Neural cell (in vitro differentiated cells): ENCODE results near the gene ZCWPW2.

Experiments
- CTCF ChIP-seq: fragments of 450-650 bp; IDR thresholded peaks from 2 replicates; pipeline ENCODE4 v1.5.1; 2014; ENCODE audit warnings: antibody characterized with exemption, mild to moderate bottlenecking, moderate library complexity; ENCODE audit not compliant: poor library complexity, severe bottlenecking
- EP300 ChIP-seq: fragments of 450-650 bp; conservative IDR thresholded peaks from 2 replicates; pipeline ENCODE4 v1.6.1; 2014; ENCODE audit warnings: antibody characterized with exemption, mild to moderate bottlenecking, moderate library complexity; ENCODE audit not compliant: poor library complexity, severe bottlenecking
- EZH2 ChIP-seq: fragments of 200-600, 300-800 bp; shearing (Covaris generic), sonication (generic); IDR thresholded peaks from 2 replicates; pipeline ENCODE4 v1.6.1; 2014; ENCODE audit warnings: antibody characterized with exemption, low read length, borderline replicate concordance, mild to moderate bottlenecking; ENCODE audit not compliant: insufficient read depth, poor library complexity, severe bottlenecking
- MXI1 ChIP-seq: fragments of 450-650 bp; conservative IDR thresholded peaks from 2 replicates; pipeline ENCODE4 v1.6.1; 2014; ENCODE audit warnings: antibody characterized with exemption, mild to moderate bottlenecking; ENCODE audit not compliant: poor library complexity, severe bottlenecking
- POLR2AphosphoS5 ChIP-seq: IDR thresholded peaks from 2 replicates; pipeline ENCODE4 v1.6.1; 2012
- RAD21 ChIP-seq: fragments of 450-650 bp; conservative IDR thresholded peaks from 2 replicates; pipeline ENCODE4 v1.6.1; 2014; ENCODE audit warnings: antibody characterized with exemption, mild to moderate bottlenecking, moderate library complexity
- REST ChIP-seq: IDR thresholded peaks from 2 replicates; pipeline ENCODE4 v1.6.1; 2012; ENCODE audit warnings: borderline replicate concordance
- SMC3 ChIP-seq: fragments of 450-650 bp; conservative IDR thresholded peaks from 2 replicates; pipeline ENCODE4 v1.6.1; 2014; ENCODE audit warnings: antibody characterized with exemption, mild to moderate bottlenecking, moderate library complexity; ENCODE audit not compliant: poor library complexity
- TAF1 ChIP-seq: IDR thresholded peaks from 2 replicates; pipeline ENCODE4 v1.6.1; 2012; ENCODE audit warnings: low read depth

DNA sequence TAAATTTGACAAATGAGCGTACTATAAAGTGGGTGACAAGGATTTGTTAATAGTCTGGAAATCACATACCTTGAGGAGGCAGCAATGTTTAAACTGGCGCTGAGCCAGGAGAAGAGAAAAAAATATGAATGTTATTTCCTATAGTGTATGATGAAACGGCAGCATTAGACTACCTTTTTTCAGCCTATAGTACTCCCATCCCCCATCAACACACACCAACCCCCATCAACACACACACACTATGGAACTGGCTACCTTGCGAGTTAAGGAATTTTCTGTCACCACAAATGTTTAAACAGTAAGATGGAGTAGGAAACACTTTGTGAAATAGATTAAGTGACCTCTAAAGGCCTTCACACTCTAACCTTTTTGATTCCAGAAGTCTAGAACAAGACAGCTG is 46.8 kb upstream of the ZCWPW2 start:
- TF ChIP-seq CTCF = no peak
- no peak for TF ChIP-seq POLR2AphosphoS5
- no peak for TF ChIP-seq REST
- TF ChIP-seq EZH2 = no peak
- no peak for TF ChIP-seq MXI1
- no peak for TF ChIP-seq RAD21
- TF ChIP-seq TAF1 = no peak
- no peak for TF ChIP-seq EP300
- no peak for TF ChIP-seq SMC3
